Type B pancreatic cell (in vitro differentiated cells): ENCODE results near the gene GNG7. TPM values are rescaled to one million over a fixed set of nuclear protein-coding genes. Genes with fewer than 3 reads are reported as not detected.

Experiments used
- DNase-seq: peaks from one replicate; pipeline ENCODE4 v3.0.0; 2021; ENCODE audit warnings: mixed read lengths; ENCODE audit not compliant: unreplicated experiment; ENCODE audit errors: extremely low spot score
- H3K27ac Mint-ChIP-seq: 2 replicates; pipeline ENCODE4 v1.8.0; 2021; ENCODE audit warnings: mild to moderate bottlenecking, mixed read lengths
- H3K27me3 Mint-ChIP-seq: 2 replicates; pipeline ENCODE4 v1.8.0; 2021; ENCODE audit warnings: mixed read lengths
- H3K36me3 Mint-ChIP-seq: 2 replicates; pipeline ENCODE4 v1.8.0; 2021; ENCODE audit warnings: mixed read lengths
- H3K4me1 Mint-ChIP-seq: one replicate; pipeline ENCODE4 v1.8.0; 2021; ENCODE audit warnings: mixed read lengths; ENCODE audit not compliant: unreplicated experiment
- H3K4me3 Mint-ChIP-seq: 2 replicates; pipeline ENCODE4 v1.8.0; 2021; ENCODE audit warnings: mild to moderate bottlenecking, mixed read lengths
- H3K9me3 Mint-ChIP-seq: 2 replicates; pipeline ENCODE4 v1.8.0; 2021; ENCODE audit warnings: mixed read lengths
- total RNA-seq: library from RNA; stranded (reverse); gene quantifications from 2 replicates; pipeline ENCODE4 v1.2.1, GENCODE V29; 2021; ENCODE audit warnings: low replicate concordance
- TF ChIP-seq, protein P1 (sequence below): fragments of 200-600 bp; sonication (generic); conservative IDR thresholded peaks from 2 replicates; pipeline ENCODE4 v1.5.0; 2021; ENCODE audit warnings: antibody characterized with exemption, mild to moderate bottlenecking

Gene GNG7
- total RNA-seq, 1 donor from 2014 or later, result 12.2 TPM

DNA sequence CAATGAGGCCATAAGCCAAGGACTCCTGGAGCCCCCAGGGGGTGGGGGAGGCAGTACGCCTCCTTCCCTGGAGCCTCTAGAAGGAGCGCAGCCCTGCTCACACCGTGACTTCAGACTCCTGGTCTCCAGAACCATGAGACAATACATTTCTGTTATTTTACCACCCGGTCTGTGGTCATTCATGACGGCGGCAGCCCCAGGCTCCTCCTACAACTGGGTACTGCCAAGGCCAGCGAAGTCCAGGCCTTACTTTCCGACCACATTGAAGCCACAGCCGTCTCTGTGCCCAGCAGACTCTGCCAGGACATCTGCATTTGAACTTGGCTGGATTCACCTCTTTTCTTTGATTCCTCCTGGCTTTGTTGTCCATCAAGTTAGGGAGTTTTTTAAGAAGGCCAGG lies 10.5 kb downstream of the GNG7 start:
- Mint-ChIP-seq H3K9me3 (no peaks in the 10 kb centered on the region), H3K4me1 (peaks cover 6% of the 10 kb centered on the region), H3K27ac (no peak overlapping the region), H3K36me3 (no peaks in the 10 kb centered on the region), H3K4me3 (no peak overlapping the region), H3K27me3 (no peaks in the 10 kb centered on the region)
- no peak for DNase-seq
- TF ChIP-seq, protein P1, sequence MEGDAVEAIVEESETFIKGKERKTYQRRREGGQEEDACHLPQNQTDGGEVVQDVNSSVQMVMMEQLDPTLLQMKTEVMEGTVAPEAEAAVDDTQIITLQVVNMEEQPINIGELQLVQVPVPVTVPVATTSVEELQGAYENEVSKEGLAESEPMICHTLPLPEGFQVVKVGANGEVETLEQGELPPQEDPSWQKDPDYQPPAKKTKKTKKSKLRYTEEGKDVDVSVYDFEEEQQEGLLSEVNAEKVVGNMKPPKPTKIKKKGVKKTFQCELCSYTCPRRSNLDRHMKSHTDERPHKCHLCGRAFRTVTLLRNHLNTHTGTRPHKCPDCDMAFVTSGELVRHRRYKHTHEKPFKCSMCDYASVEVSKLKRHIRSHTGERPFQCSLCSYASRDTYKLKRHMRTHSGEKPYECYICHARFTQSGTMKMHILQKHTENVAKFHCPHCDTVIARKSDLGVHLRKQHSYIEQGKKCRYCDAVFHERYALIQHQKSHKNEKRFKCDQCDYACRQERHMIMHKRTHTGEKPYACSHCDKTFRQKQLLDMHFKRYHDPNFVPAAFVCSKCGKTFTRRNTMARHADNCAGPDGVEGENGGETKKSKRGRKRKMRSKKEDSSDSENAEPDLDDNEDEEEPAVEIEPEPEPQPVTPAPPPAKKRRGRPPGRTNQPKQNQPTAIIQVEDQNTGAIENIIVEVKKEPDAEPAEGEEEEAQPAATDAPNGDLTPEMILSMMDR, result no peak

DNA sequence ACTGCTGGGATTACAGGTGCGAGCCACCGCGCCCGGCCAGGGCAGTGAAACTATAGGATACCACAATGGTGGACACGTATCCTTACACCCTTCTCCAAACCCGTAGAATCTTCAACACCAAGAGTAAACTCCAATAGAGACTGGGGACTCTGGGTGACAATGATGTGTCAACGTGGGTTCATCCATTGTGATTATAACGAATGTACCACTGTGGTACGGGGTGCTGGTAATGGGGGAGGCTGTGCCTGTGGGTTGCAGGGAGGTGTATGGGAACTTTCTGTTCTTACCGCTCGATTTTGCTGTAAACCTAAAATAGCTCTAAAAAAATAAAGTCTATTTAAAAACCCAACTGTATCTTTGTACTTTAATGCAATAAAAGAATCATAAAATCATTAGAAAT lies 11.6 kb downstream of the GNG7 start:
- Mint-ChIP-seq H3K4me3 (no peak overlapping the region), H3K27ac (no peak overlapping the region), H3K9me3 (no peaks in the 10 kb centered on the region), H3K27me3 (no peaks in the 10 kb centered on the region), H3K36me3 (no peaks in the 10 kb centered on the region), H3K4me1 (peaks cover 6% of the 10 kb centered on the region)
- DNase-seq, result no peak
- TF ChIP-seq, protein P1, result no peak

DNA sequence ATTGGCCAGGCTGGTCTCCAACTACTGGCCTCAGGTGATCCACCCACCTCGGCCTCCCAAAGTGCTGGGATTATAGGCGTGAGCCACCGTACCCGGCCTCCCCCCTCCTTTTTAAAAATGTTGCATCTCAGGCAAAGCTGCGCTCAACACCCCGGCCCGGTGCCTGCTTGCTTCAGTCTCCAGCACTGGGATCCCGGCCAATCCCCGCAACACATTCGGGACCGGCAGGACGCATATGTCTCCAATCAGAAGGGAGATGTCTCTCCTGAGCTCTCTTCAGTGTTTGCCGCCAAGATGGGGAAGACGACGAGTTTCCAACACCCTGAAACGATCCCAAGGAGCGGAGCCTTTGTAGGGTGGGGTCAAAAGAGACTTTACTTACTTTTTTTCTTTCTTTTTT lies 16.1 kb downstream of the GNG7 start:
- no peaks in the 10 kb centered on the region for H3K36me3 Mint-ChIP-seq
- no peak overlapping the region for H3K4me3 Mint-ChIP-seq
- H3K27me3 Mint-ChIP-seq, result no peaks in the 10 kb centered on the region
- no peak overlapping the region for H3K27ac Mint-ChIP-seq
- no peak for DNase-seq
- H3K9me3 Mint-ChIP-seq, result no peaks in the 10 kb centered on the region
- H3K4me1 Mint-ChIP-seq, result peaks cover 5% of the 10 kb centered on the region
- TF ChIP-seq, protein P1, result no peak

DNA sequence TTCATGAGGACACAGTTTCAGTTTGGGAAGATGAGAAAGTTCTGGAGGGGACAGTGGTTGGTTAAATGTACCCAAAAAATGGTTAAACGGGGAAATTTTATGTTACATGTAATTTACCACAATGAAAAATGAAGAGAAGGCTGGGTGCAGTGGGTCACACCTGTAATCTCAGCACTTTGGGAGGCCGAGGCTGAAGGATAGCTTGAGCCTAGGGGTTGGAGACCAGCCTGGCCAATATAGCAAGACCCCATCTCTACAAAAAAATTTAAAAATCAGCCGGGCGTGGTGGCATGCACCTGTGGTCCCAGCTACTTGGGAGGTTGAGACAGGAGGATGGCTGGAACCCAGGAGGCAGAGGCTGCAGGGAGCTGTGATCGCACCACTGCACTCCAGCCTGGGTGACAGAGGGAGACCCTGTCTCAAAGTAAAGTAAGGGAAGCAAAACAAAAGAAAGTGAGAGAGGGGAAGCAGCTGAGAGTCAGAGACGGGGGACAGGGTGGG lies 17.2 kb downstream of the GNG7 start:
- H3K4me1 Mint-ChIP-seq, result peaks cover 5% of the 10 kb centered on the region
- no peak overlapping the region for H3K4me3 Mint-ChIP-seq
- DNase-seq, result no peak
- no peaks in the 10 kb centered on the region for H3K36me3 Mint-ChIP-seq
- TF ChIP-seq, protein P1, result no peak
- H3K27ac Mint-ChIP-seq, result no peak overlapping the region
- H3K27me3 Mint-ChIP-seq, result no peaks in the 10 kb centered on the region
- H3K9me3 Mint-ChIP-seq, result no peaks in the 10 kb centered on the region

DNA sequence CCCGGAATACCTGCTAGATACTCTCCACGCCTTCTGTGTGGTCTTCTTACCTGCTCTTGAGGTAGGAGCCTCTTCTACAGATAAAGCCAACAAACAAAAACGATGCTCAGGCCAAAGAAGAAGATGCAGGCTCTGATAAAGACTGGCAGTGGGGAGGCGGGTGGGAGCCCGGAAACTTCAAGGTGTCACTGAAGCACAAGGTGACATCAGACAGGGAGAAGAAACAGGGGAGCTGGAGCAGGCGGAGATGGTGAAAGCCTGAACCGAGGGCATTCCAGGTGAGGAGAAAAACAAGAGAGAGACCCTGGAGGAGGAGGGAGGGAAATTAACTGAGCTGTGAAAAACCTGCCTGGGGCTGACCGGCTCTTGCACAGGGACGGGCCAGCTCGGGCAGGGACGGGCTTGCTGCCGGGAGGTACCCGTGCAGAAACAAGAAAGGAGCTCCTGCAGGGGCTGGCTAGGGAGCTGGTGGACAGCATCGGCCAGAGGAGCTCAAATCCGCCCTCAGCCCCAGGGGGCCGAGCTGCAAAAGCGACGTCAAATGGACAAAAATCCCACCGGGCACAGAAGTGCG lies 19.0 kb downstream of the GNG7 start:
- no peak overlapping the region for H3K4me3 Mint-ChIP-seq

More for the DNA sequence above, 19.0 kb downstream of the GNG7 start:
- Mint-ChIP-seq H3K27ac (no peak overlapping the region), H3K4me1 (peaks cover 5% of the 10 kb centered on the region), H3K9me3 (no peaks in the 10 kb centered on the region), H3K27me3 (no peaks in the 10 kb centered on the region), H3K36me3 (peaks cover 5% of the 10 kb centered on the region)
- TF ChIP-seq, protein P1, result no peak
- no peak for DNase-seq
